ENCODE measurements around the gene ZNF547.
"Not testable (repeated sequence)": the region's sequence is repeated elsewhere in the genome, so short reads cannot be mapped to it uniquely, and the experiment has no call there.

The ZNF547 gene

GRCh38 chr19:57350877-57351805, 12.2 kb upstream of the ZNF547 start, which contains the start of gene ZNF304:
Gene ZNF304 (plus strand): TSS chr19:57351271. CDS start chr19:57351665, 394 bp downstream.
- Mint-ChIP-seq H3K4me3 (peak within 1 kb of the TSS; percentile 97 to 99), H3K27me3 (peaks cover 4 to 16% of the 10 kb centered on the region in 2 donors), H3K36me3 (ENCODE audit: insufficient read depth) (peaks cover 21% of the 10 kb centered on the region), H3K27ac (peak within 1 kb of the TSS; percentile 95 to 98), H3K4me1 (ENCODE audit: low read depth in 2 of 2) (peaks cover 27 to 36% of the 10 kb centered on the region in 2 donors), H3K9me3 (peaks cover 23 to 45% of the 10 kb centered on the region in 2 donors)
- DNase-seq (peak; percentile 65 to 66 (median 66)), ATAC-seq (replicated peaks) (peak; percentile 99)

- H3K27me3 Mint-ChIP-seq, result peaks cover 0 to 8% of the 10 kb centered on the region in 2 donors
- peak overlapping the region; percentile 95 to 98 for H3K27ac Mint-ChIP-seq
- DNase-seq (no peak), ATAC-seq (replicated peaks) (no peak)
- H3K4me3 Mint-ChIP-seq, result peak overlapping the region; percentile 97 to 99
- H3K36me3 Mint-ChIP-seq (ENCODE audit: insufficient read depth), result peaks cover 26% of the 10 kb centered on the region
- peaks cover 23 to 46% of the 10 kb centered on the region in 2 donors for H3K9me3 Mint-ChIP-seq
- peaks cover 27 to 36% of the 10 kb centered on the region in 2 donors for H3K4me1 Mint-ChIP-seq (ENCODE audit: low read depth in 2 of 2)
These were observed 11.5 kb upstream of the ZNF547 start for GRCh38 chr19:57351867-57352266.

GRCh38 chr19:57355916-57356315, 7.4 kb upstream of the ZNF547 start:
- peaks cover 25 to 41% of the 10 kb centered on the region in 2 donors for H3K9me3 Mint-ChIP-seq
- H3K36me3 Mint-ChIP-seq (ENCODE audit: insufficient read depth), result peaks cover 27% of the 10 kb centered on the region
- DNase-seq (no peak), ATAC-seq (replicated peaks) (no peak)
- no peak overlapping the region for H3K4me3 Mint-ChIP-seq
- no peaks in the 10 kb centered on the region for H3K27me3 Mint-ChIP-seq
- H3K4me1 Mint-ChIP-seq (ENCODE audit: low read depth in 2 of 2), result peaks cover 25 to 30% of the 10 kb centered on the region in 2 donors
- no peak overlapping the region for H3K27ac Mint-ChIP-seq

- no peak overlapping the region for H3K4me3 Mint-ChIP-seq
- DNase-seq (no peak), ATAC-seq (replicated peaks) (no peak)
- H3K9me3 Mint-ChIP-seq, result peaks cover 25 to 27% of the 10 kb centered on the region in 2 donors
- H3K27me3 Mint-ChIP-seq, result no peaks in the 10 kb centered on the region
- H3K27ac Mint-ChIP-seq, result no peak overlapping the region
- peaks cover 22% of the 10 kb centered on the region for H3K36me3 Mint-ChIP-seq (ENCODE audit: insufficient read depth)
- H3K4me1 Mint-ChIP-seq (ENCODE audit: low read depth in 2 of 2), result peaks cover 10 to 15% of the 10 kb centered on the region in 2 donors
These were observed 5.9 kb upstream of the ZNF547 start for GRCh38 chr19:57357406-57357805.

DNA sequence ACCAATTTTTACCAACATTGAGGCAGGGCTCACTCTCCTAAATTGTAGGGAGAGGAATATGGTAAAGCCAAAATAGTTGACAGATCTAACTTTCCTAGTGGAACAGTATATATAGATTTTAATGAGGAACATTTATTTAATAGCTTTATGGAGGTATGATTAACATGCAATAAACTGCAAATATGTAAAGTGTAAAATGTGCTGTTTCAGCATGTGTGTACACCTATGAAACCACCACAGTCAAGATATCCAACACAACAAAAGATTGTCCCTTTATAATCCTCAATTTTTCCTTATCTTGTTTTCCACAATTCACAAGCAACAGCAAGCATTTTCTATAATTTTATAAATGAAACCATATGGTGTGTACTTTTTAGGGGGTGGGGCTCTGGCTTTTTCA, 4.1 kb upstream of the ZNF547 start:
- ATAC-seq (replicated peaks), result no peak
- Mint-ChIP-seq H3K4me3 (no peak overlapping the region), H3K36me3 (ENCODE audit: insufficient read depth) (peaks cover 34% of the 10 kb centered on the region), H3K27ac (no peak overlapping the region), H3K4me1 (ENCODE audit: low read depth in 2 of 2) (peaks cover 15 to 16% of the 10 kb centered on the region in 2 donors), H3K27me3 (no peaks in the 10 kb centered on the region), H3K9me3 (peaks cover 13 to 25% of the 10 kb centered on the region in 2 donors)
- DNase-seq, result no peak

- no peak for DNase-seq
- Mint-ChIP-seq H3K27ac (peak overlapping the region; percentile 97 to 99), H3K36me3 (ENCODE audit: insufficient read depth) (peaks cover 18% of the 10 kb centered on the region), H3K27me3 (no peaks in the 10 kb centered on the region), H3K4me3 (peak overlapping the region; percentile 76 to 86), H3K9me3 (peaks cover 5 to 11% of the 10 kb centered on the region in 2 donors), H3K4me1 (ENCODE audit: low read depth in 2 of 2) (peaks cover 15 to 16% of the 10 kb centered on the region in 2 donors)
- no peak for ATAC-seq (replicated peaks)
These were observed 932 bp upstream of the ZNF547 start for GRCh38 chr19:57362419-57362818.

DNA sequence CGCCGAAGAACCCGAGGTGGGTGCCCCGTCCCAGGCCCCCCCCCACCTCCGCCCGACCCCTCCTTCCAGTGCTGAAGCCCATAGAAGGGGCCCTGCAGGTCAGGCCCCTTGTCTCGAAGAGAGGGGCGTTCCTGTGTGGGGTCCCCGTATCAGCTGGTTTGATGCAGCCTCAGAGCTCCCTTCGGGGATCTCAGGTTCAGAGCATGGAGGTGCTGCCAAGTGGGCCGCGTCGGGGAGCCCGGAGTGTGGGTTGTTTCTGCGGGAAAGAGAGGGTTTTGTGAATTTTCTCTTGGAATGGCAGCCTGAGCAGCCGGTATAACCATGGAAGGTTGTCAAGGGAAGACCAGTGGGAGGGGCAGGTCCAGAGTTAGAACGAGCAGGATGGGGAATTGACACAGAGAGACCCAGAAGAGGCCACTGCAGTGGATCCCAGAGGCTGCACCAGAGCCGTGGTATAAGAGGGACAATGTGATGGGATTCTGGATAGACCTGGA, 384 bp downstream of the ZNF547 start:
- Mint-ChIP-seq H3K4me1 (ENCODE audit: low read depth in 2 of 2) (peaks cover 15 to 16% of the 10 kb centered on the region in 2 donors), H3K36me3 (ENCODE audit: insufficient read depth) (peaks cover 18% of the 10 kb centered on the region), H3K4me3 (peak overlapping the region; percentile 76 to 86), H3K27me3 (no peaks in the 10 kb centered on the region), H3K27ac (peak overlapping the region; percentile 97 to 99), H3K9me3 (peaks cover 4 to 15% of the 10 kb centered on the region in 2 donors)
- DNase-seq (no peak), ATAC-seq (replicated peaks) (peak; percentile 7)

DNA sequence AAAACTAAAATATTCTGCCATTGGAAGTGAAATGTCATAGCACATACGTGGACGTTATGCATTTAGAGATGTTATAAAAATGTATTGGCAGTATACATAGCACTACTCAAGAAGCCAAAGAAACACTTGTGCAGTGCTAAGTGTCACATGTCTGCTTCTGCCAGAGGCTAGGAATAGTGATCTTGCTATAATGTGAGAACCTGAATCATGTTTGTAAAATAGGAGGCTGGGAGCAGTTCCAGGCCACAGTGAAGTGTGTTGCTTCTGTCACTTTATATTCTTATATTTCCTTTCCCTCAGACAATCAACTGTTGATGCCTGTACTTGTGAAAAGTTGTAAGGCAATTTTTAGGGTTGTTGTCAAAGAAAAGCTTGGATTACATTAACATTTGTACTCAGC, 3.4 kb downstream of the ZNF547 start:
- Mint-ChIP-seq H3K4me3 (no peak overlapping the region), H3K27ac (no peak overlapping the region), H3K9me3 (peaks cover 0 to 42% of the 10 kb centered on the region in 2 donors), H3K27me3 (no peaks in the 10 kb centered on the region), H3K36me3 (ENCODE audit: insufficient read depth) (peaks cover 15% of the 10 kb centered on the region), H3K4me1 (ENCODE audit: low read depth in 2 of 2) (peaks cover 15 to 16% of the 10 kb centered on the region in 2 donors)
- ATAC-seq (replicated peaks) (no peak), DNase-seq (no peak)

DNA sequence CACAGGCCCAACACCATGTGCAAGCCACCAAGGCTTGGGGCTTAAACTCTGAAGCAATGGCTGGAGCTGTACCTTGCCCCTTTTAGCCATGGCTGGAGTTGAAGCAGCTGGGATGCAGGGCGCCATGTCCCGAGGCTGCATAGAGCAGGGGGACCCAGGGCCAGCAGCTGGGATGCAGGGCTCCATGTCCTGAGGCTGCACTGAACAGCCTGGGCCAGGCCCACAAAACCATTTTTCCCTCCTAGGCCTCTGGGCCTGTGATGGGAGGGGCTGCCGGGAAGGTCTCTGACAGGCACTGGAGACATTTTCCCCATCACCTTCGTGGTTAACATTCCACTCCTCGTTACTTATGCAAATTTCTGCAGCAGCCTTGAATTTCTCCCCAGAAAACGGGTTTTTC, 10.8 kb downstream of the ZNF547 start:
- H3K9me3 Mint-ChIP-seq, result peaks cover 4 to 42% of the 10 kb centered on the region in 2 donors

DNA sequence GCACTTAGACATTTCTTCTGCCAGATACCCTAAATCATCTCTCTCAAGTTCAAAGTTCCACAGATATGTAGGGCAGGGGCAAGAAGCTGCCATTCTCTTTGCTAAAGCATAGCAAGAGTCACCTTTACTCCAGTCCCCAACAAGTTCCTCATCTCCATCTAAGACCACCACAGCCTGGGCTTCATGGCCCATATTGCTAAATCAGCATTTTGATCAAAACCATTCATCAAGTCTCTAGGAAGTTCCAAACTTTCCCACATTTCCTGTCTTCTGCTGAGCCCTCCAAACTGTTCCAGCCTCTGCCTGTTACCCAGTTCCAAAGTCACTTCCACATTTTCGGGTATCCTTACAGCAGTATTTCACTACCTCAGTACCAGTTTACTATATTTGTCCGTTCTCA, 11.3 kb downstream of the ZNF547 start:
- not testable (repeated sequence) for H3K27me3 Mint-ChIP-seq; DNase-seq; H3K27ac Mint-ChIP-seq; H3K4me1 Mint-ChIP-seq (ENCODE audit: low read depth in 2 of 2); H3K36me3 Mint-ChIP-seq (ENCODE audit: insufficient read depth); ATAC-seq (replicated peaks); H3K4me3 Mint-ChIP-seq
- H3K9me3 Mint-ChIP-seq, result peaks cover 9 to 42% of the 10 kb centered on the region in 2 donors

More for the DNA sequence above, 10.8 kb downstream of the ZNF547 start:
- DNase-seq, result no peak
- no peak for ATAC-seq (replicated peaks)
- Mint-ChIP-seq H3K4me1 (ENCODE audit: low read depth in 2 of 2) (no peaks in the 10 kb centered on the region), H3K36me3 (ENCODE audit: insufficient read depth) (peaks cover 9% of the 10 kb centered on the region), H3K27ac (no peak overlapping the region), H3K4me3 (no peak overlapping the region), H3K27me3 (no peaks in the 10 kb centered on the region)

DNA sequence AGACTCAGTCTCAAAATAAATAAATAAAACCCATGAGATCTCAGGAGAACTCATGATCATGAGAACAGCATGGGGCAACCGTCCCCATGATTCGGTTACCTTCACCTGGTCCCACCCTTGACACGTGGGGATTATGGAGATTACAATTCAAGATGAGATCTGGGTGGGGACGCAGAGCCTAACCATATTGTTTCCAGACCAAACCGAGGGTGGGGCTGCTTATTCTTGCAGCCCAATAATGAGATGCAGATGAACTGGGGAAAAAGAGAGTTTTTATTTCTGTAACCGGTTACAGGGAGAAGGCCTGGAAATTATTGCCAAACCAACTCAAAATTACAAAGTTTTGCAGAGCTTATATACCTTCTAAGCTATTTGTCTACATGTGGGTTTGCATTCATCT, 12.8 kb downstream of the ZNF547 start:
- ATAC-seq (replicated peaks) (no peak), DNase-seq (no peak)
- H3K4me1 Mint-ChIP-seq (ENCODE audit: low read depth in 2 of 2), result no peaks in the 10 kb centered on the region
- H3K27me3 Mint-ChIP-seq, result no peaks in the 10 kb centered on the region
- peaks cover 9 to 32% of the 10 kb centered on the region in 2 donors for H3K9me3 Mint-ChIP-seq
- H3K27ac Mint-ChIP-seq, result no peak overlapping the region
- peaks cover 9% of the 10 kb centered on the region for H3K36me3 Mint-ChIP-seq (ENCODE audit: insufficient read depth)
- no peak overlapping the region for H3K4me3 Mint-ChIP-seq

- peaks cover 9 to 24% of the 10 kb centered on the region in 2 donors for H3K9me3 Mint-ChIP-seq
- H3K4me3 Mint-ChIP-seq, result no peak overlapping the region
- peaks cover 7% of the 10 kb centered on the region for H3K36me3 Mint-ChIP-seq (ENCODE audit: insufficient read depth)
- ATAC-seq (replicated peaks), result no peak
- H3K27me3 Mint-ChIP-seq, result no peaks in the 10 kb centered on the region
- DNase-seq, result no peak
- no peak overlapping the region for H3K27ac Mint-ChIP-seq
- H3K4me1 Mint-ChIP-seq (ENCODE audit: low read depth in 2 of 2), result no peaks in the 10 kb centered on the region
These were observed 14.3 kb downstream of the ZNF547 start for GRCh38 chr19:57377498-57378146.

- Mint-ChIP-seq H3K27ac (no peak overlapping the region), H3K9me3 (peaks cover 6 to 9% of the 10 kb centered on the region in 2 donors), H3K36me3 (ENCODE audit: insufficient read depth) (no peaks in the 10 kb centered on the region)
These were observed 17.6 kb downstream of the ZNF547 start for GRCh38 chr19:57380923-57381322.

More at GRCh38 chr19:57380923-57381322, 17.6 kb downstream of the ZNF547 start:
- no peak for ATAC-seq (replicated peaks)
- DNase-seq, result no peak
- Mint-ChIP-seq H3K4me3 (no peak overlapping the region), H3K27me3 (no peaks in the 10 kb centered on the region), H3K4me1 (ENCODE audit: low read depth in 2 of 2) (no peaks in the 10 kb centered on the region)

Data from effector memory CD8-positive, alpha-beta T cell (primary cell).